Central memory CD4-positive, alpha-beta T cell (primary cell): ENCODE measurements around the gene GPR180.
A peak's percentile ranks its signal among the peaks of the same experiment; 100 is the strongest.
"Not testable (repeated sequence)": the region's sequence is repeated elsewhere in the genome, so short reads cannot be mapped to it uniquely, and the experiment has no call there.

ENCODE experiments used
- DNase-seq: peaks from one replicate; pipeline ENCODE4 v3.0.0; 2022

GPR180 gene

GRCh38 chr13:94598281-94598680, 3.4 kb upstream of the GPR180 start:
- no peak for DNase-seq

DNA sequence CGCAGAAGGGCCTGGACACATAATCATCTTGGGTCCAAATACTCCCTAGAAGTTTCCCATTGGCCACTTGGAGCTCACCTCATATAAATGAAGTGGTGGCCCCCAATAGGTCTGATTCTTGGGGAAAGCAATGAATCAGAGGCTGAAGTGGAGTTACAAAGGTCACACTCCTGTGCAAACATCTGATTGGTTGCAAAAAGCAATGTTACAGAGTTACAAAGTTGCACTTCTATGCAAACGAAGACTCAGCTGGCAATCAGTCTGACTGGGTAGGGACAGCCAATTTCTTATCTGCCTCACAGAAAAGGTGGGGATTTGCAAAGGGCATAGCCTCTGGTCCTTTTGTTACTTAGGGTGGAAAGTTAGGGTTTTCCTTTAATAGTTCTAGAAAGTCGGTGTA, 1.8 kb upstream of the GPR180 start:
- DNase-seq = no peak

- no peak for DNase-seq
These were observed 810 bp downstream of the GPR180 start for GRCh38 chr13:94602467-94602866.

- DNase-seq = no peak
These were observed 5.4 kb downstream of the GPR180 start for GRCh38 chr13:94607056-94607455.

DNA sequence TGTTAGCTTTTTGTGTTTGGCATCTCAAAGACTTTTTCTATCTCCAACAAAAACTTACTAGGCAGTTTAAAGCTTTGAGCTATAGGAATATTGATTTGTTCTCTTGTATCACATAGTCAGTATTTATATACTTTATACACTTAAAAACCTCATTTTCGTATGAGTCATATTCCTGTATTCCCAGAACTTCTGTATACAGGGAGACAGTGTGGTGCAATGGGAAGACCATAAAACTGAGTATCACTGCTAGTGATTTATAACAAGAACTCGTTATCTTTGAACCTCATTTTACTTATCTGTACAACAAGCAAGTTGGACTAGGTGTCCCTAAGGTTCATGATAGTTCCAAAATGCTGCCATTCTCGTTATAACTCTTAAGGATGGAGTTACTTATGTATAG, 6.3 kb downstream of the GPR180 start:
- no peak for DNase-seq

- no peak for DNase-seq
These were observed 6.9 kb downstream of the GPR180 start for GRCh38 chr13:94608586-94608985.

DNA sequence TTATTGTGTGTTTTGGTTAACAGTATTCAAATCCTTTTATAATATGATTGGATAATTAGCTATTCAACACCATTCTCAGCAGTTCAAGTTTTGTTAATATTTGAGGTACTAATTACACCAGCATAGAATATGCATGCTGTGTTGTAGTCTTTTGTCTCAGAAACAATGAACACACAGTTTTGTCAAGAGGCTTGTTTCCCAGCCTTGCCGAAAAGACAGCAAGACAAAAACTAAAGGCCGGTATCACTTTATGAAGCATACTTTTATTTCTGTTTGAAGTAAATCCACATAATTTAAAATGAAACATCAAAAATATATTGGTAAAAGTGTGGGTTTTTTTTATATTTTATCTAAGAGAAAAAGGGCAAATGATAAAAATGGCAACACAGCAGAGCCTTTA, 7.5 kb downstream of the GPR180 start:
- DNase-seq = no peak

DNA sequence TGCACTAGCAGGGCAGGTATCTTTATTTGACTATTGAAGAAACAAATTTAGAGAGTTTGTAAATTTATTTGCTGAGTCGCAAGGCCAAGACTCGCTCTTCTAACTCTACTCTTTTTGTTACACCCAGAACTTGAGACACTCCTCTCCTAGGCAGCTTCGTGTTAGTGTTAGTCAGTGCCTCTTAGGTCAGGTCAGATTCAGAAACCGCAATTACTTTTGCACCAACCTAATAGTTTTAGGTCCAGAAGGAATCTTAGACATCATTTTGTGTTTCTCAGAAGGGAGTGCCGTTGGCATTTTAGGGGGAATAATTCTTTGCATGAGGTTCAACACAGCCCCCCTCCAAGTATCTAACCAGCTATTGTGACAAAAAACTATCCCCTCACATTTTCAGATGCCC, 8.8 kb downstream of the GPR180 start:
- DNase-seq = no peak

DNA sequence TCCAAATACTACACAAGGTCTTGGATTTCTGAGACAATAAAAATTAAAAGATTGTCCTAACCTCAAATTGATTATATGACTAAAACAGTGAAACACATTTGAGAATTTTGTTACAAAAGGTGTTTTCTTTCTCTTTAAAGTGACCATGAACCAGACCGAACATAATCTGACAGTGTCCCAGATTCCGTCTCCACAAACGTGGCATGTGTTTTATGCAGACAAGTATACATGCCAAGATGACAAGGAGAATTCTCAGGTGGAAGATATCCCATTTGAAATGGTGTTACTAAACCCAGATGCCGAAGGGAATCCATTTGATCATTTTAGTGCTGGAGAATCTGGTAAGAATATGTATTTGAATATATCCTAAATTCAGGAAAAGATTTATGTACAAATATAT, 10.4 kb downstream of the GPR180 start:
- no peak for DNase-seq

DNA sequence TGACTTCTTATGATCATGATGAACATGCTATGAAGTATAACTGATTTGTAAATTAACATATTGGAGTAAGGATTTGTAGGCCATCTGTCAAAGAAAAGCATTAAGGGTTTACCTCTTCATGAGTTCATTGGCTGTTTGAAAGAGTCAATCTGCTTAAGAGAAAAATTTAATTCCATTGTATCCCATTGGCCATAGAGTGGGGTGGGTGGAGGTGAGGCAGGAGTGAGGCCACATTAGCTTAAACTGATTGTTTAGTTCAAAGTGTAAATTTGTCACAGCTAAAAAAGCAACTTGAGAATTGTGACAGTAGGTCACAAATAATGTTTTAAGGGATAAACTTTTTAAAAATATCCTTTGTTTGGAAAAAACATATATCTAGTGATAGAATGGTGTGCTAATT, 11.4 kb downstream of the GPR180 start:
- no peak for DNase-seq

GRCh38 chr13:94617389-94618000, 15.8 kb downstream of the GPR180 start:
- peak; percentile 47 for DNase-seq

- peak; percentile 4 for DNase-seq
These were observed 18.7 kb downstream of the GPR180 start for GRCh38 chr13:94620286-94620896.

GRCh38 chr13:94622344-94622743, 20.7 kb downstream of the GPR180 start:
- DNase-seq = no peak

- no peak for DNase-seq
These were observed 21.7 kb downstream of the GPR180 start for GRCh38 chr13:94623316-94623715.

DNA sequence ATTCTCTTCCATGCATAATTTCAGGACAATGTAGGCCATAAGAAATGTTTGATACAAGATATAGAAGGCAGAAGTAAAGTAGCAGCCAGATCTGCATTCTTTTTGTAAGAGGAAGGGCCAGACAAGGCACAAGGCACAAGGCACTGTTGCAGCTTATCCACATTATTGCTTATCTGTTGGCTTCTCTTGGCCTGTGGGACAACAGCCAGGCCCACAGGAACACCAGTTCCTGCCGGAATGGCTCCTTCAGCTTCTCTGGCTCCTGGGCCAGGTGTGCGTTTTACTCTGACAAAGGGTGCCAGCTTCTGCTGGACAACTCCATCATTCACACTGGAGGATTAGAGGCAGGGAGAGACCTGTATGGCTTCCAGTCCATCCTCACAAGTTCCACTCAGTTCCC, 29.2 kb downstream of the GPR180 start:
- DNase-seq = no peak

DNA sequence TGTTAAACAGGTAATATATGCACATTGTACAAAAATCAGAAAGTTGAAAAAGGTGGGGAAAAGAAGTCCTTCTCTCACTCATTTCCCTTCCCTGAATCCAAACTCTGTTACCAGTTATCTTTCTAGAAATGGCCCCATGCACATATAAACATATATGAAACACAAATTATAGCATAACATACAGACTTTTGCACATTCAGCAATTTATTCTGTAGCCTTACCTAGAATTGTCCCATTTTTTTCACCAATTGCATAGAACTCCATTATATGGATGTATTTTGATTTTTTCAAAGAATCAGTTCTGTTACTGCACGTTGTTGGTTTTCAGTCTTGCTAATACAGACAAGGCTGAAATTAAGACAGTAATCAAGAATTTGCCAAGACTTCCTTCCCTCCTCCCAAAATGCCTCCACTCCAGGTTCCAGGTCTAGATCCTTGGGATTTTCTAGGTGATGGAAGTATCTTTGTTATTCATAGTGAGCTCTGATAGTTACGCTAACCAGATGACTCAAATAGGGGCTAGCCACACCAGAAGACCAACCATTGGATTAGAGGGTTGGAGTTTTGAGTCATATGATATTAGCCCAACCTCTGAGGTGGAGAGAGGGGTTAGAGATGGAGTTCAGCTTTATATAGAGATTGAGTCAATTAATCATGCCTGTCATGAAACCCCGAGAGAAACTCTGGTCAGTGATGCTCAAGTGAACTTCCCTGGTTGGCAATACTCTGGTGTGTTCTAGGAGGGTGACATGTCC, 30.7 kb downstream of the GPR180 start:
- DNase-seq = no peak

DNA sequence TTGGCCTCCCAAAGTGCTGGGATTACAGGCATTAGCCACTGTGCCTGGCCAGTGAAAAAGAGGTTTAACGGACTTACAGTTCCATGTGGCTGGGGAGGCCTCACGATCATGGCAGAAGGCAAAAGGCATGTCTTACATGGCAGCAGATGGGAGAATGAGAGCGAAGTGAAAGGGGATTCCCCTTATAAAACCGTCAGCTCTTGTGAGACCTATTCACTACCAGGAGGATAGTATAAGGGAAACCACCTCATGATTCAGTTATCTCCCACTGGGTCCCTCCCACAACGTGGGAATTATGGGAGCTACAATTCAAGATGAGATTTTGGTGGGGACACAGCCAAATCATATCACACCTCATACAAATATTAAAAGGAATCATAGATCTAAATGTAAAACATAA, 34.4 kb downstream of the GPR180 start:
- not testable (repeated sequence) for DNase-seq

- no peak for DNase-seq
These were observed 35.4 kb downstream of the GPR180 start for GRCh38 chr13:94636942-94637578.

GRCh38 chr13:94637677-94638076, 36.0 kb downstream of the GPR180 start:
- DNase-seq = not testable (repeated sequence)

DNA sequence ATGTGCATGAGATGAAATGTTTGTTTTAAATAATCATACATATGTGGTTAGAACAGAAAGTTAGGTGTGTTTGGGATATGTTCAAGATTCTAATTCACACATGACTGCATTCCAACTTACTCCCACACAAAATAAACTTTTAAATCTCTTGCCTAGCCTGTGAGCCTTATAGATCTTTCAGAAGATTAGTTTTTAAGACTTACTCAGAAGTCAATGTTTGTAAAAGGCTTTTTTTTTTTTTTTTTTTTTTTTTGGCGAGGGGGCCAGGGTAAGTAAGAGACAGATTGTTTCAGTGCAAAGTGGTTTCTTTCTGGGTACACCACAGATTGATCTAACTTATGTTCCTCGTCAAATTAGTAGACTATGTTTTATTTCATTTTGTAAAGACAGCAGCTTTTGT, 39.1 kb downstream of the GPR180 start:
- no peak for DNase-seq

DNA sequence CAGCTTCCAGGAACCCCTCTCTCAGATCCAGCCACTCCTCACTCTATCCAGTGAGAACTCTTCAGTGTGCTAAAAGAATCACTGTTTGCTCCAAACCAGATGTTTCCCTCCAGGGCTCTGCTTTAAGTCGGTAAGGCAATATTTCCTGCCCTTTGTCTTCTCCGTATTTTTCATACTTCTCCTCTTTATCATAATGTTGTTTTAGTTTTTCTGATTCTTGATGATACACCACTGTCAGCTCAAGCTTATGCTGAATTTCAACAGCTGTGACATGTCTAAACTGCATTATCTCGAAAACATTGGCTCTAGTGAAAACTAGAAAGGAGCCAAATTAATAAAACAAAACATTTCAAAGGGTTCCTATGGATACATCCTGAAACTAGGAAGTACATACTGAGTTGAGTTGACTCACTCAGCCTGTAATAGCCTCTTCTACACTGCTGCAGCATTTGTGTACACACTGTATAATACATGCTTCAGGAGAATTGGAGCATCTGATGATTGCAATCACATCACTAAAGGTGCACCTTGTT, 39.8 kb downstream of the GPR180 start:
- no peak for DNase-seq

GRCh38 chr13:94646904-94647303, 45.2 kb downstream of the GPR180 start:
- DNase-seq = no peak

- DNase-seq = no peak
These were observed 54.5 kb downstream of the GPR180 start for GRCh38 chr13:94656176-94656575.

- no peak for DNase-seq
These were observed 55.1 kb downstream of the GPR180 start for GRCh38 chr13:94656766-94657165.
